IMR-90 (cell line): Measurements from ENCODE around the gene RTL9. TPM values are rescaled to one million over a fixed set of nuclear protein-coding genes. Genes with fewer than 3 reads are reported as not detected.

Source experiments
- ATAC-seq: fragments of 200-7000 bp; cut with Tn5 transposase; 2 replicates; pipeline ENCODE4 v1.9.1; 2020; ENCODE audit warnings: low read depth, mild to moderate bottlenecking, moderate library complexity
- BruUV-seq: library from RNA; stranded (reverse); fragments of 400-500 nt; replicated peaks from 2 replicates; lab custom pipeline; 2021; lab: Mats Ljungman, UMichigan
- CTCF ChIA-PET: fragments of 300-600 bp; formaldehyde crosslinking; extraction: SDS; loops from one replicate; lab custom pipeline; 2021; ENCODE audit warnings: antibody characterized with exemption; lab: Yijun Ruan, JAX
- POLR2A ChIA-PET: fragments of 300-600 bp; sonication (Branson Sonifier 250); formaldehyde crosslinking; loops from one replicate; lab custom pipeline; 2022; ENCODE audit warnings: antibody characterized with exemption; ENCODE audit not compliant: unreplicated experiment; lab: Charles Lee
- DNase-seq: peaks from one replicate; pipeline ENCODE4 v3.0.0; 2013
- H2AFZ ChIP-seq: replicated peaks from 2 replicates; pipeline ENCODE3; 2013; ENCODE audit warnings: low read length, mild to moderate bottlenecking; ENCODE audit not compliant: poor library complexity
- H2AK5ac ChIP-seq: 2 replicates; pipeline ENCODE4 v1.6.1; 2013; ENCODE audit warnings: low read depth, low read length, inconsistent platforms
- H2AK9ac ChIP-seq: replicated peaks from 2 replicates; pipeline ENCODE3; 2013; ENCODE audit warnings: mild to moderate bottlenecking, low read depth, low read length, moderate library complexity; ENCODE audit not compliant: poor library complexity
- H2BK120ac ChIP-seq: 2 replicates; pipeline ENCODE4 v1.6.1; 2013; ENCODE audit warnings: low read depth, low read length, inconsistent platforms
- H2BK15ac ChIP-seq: 3 replicates; pipeline ENCODE4 v1.6.1; 2013; ENCODE audit warnings: low read depth, low read length, inconsistent platforms
- H2BK20ac ChIP-seq: 2 replicates; pipeline ENCODE4 v1.6.1; 2013; ENCODE audit warnings: low read depth, mild to moderate bottlenecking, inconsistent platforms, low read length, moderate library complexity
- H2BK5ac ChIP-seq: 2 replicates; pipeline ENCODE4 v1.6.1; 2013; ENCODE audit warnings: mild to moderate bottlenecking, low read depth, low read length, inconsistent platforms; ENCODE audit not compliant: poor library complexity, severe bottlenecking
- H3K14ac ChIP-seq: replicated peaks from 2 replicates; pipeline ENCODE4 v1.6.1; 2013; ENCODE audit warnings: low read depth, low read length, inconsistent platforms
- H3K18ac ChIP-seq: 2 replicates; pipeline ENCODE4 v1.6.1; 2013; ENCODE audit warnings: low read depth, low read length, control low read depth
- H3K23ac ChIP-seq: 2 replicates; pipeline ENCODE4 v1.6.1; 2013; ENCODE audit warnings: low read depth, low read length, inconsistent platforms
- H3K27ac ChIP-seq: 2 replicates; pipeline ENCODE4 v1.5.1; 2013; ENCODE audit warnings: mild to moderate bottlenecking, control low read depth, low read length; ENCODE audit not compliant: insufficient read depth
- H3K27me3 ChIP-seq: 2 replicates; pipeline ENCODE4 v1.6.1; 2013; ENCODE audit warnings: low read length; ENCODE audit not compliant: control insufficient read depth, insufficient read depth
- H3K36me3 ChIP-seq: 2 replicates; pipeline ENCODE4 v1.6.1; 2013; ENCODE audit warnings: low read length, mixed read lengths; ENCODE audit not compliant: control insufficient read depth, insufficient read depth
- H3K4ac ChIP-seq: 2 replicates; pipeline ENCODE4 v1.6.1; 2013; ENCODE audit warnings: low read depth, low read length, inconsistent platforms
- H3K4me1 ChIP-seq: 2 replicates; pipeline ENCODE4 v1.6.1; 2013; ENCODE audit warnings: low read length, mixed read lengths; ENCODE audit not compliant: control insufficient read depth, insufficient read depth
- H3K4me2 ChIP-seq: 2 replicates; pipeline ENCODE4 v1.6.1; 2013; ENCODE audit warnings: low read depth, mild to moderate bottlenecking, control low read depth, low read length, moderate library complexity
- H3K4me3 ChIP-seq: 2 replicates; pipeline ENCODE4 v1.5.1; 2013; ENCODE audit warnings: low read depth, mild to moderate bottlenecking, control low read depth, low read length, moderate library complexity; ENCODE audit not compliant: insufficient read depth
- H3K56ac ChIP-seq: 2 replicates; pipeline ENCODE4 v1.6.1; 2013; ENCODE audit warnings: low read length, inconsistent platforms; ENCODE audit not compliant: insufficient read depth; ENCODE audit errors: extremely low read depth
- H3K79me1 ChIP-seq, 2 experiments: 2 replicates each; pipeline ENCODE4 v1.6.1; 2013; ENCODE audit warnings: low read length in 2 of 2, inconsistent platforms in 1 of 2, low read depth in 1 of 2
- H3K9ac ChIP-seq: 2 replicates; pipeline ENCODE4 v1.6.1; 2013; ENCODE audit warnings: low read depth, low read length, control low read depth
- H3K9me1 ChIP-seq: 2 replicates; pipeline ENCODE4 v1.6.1; 2013; ENCODE audit warnings: low read length, inconsistent platforms; ENCODE audit not compliant: insufficient read depth
- H3K9me3 ChIP-seq: 2 replicates; pipeline ENCODE4 v1.6.1; 2013; ENCODE audit warnings: low read length; ENCODE audit not compliant: control insufficient read depth, insufficient read depth
- H4K20me1 ChIP-seq: 2 replicates; pipeline ENCODE4 v1.6.1; 2013; ENCODE audit warnings: low read length, inconsistent platforms; ENCODE audit not compliant: insufficient read depth
- H4K5ac ChIP-seq: 2 replicates; pipeline ENCODE4 v1.6.1; 2013; ENCODE audit warnings: mild to moderate bottlenecking, low read depth, low read length, control low read depth
- H4K8ac ChIP-seq, 2 experiments: 2 replicates each; pipeline ENCODE4 v1.6.1; 2013; ENCODE audit warnings: low read depth in 2 of 2, low read length in 2 of 2, control low read depth in 1 of 2, inconsistent platforms in 1 of 2
- H4K91ac ChIP-seq: 2 replicates; pipeline ENCODE4 v1.6.1; 2013; ENCODE audit warnings: low read depth, low read length, inconsistent platforms; ENCODE audit not compliant: insufficient read depth
- BHLHE40 ChIP-seq: fragments of 150-350 bp; IDR thresholded peaks from 2 replicates; pipeline ENCODE4 v1.6.1; 2016; ENCODE audit warnings: mild to moderate bottlenecking, low read depth, low read length
- CEBPB ChIP-seq: IDR thresholded peaks from 2 replicates; pipeline ENCODE4 v1.6.1; 2012; ENCODE audit warnings: low read depth, low read length, improper control_type of control experiment
- CHD1 ChIP-seq: IDR thresholded peaks from 2 replicates; pipeline ENCODE4 v1.6.1; 2012; ENCODE audit warnings: low read depth, low read length, improper control_type of control experiment
- CTCF ChIP-seq: conservative IDR thresholded peaks from 2 replicates; pipeline ENCODE4 v1.5.1; 2012; ENCODE audit warnings: mild to moderate bottlenecking, low read depth, low read length, improper control_type of control experiment
- ELK1 ChIP-seq: fragments of 150-350 bp; IDR thresholded peaks from 2 replicates; pipeline ENCODE4 v1.6.1; 2016; ENCODE audit warnings: low read depth, mild to moderate bottlenecking, low read length, moderate library complexity, borderline replicate concordance
- FOS ChIP-seq: fragments of 150-350 bp; IDR thresholded peaks from 2 replicates; pipeline ENCODE4 v1.6.1; 2016; ENCODE audit warnings: low read depth, low read length
- MAFK ChIP-seq: IDR thresholded peaks from 2 replicates; pipeline ENCODE4 v1.6.1; 2012; ENCODE audit warnings: low read depth, low read length, improper control_type of control experiment
- MAZ ChIP-seq: IDR thresholded peaks from 2 replicates; pipeline ENCODE4 v1.6.1; 2012; ENCODE audit warnings: low read depth, mild to moderate bottlenecking, low read length, improper control_type of control experiment, moderate library complexity, borderline replicate concordance
- MXI1 ChIP-seq: IDR thresholded peaks from 2 replicates; pipeline ENCODE4 v1.6.1; 2012; ENCODE audit warnings: low read depth, mild to moderate bottlenecking, low read length, moderate library complexity, borderline replicate concordance
- NFE2L2 ChIP-seq: fragments of 150-350 bp; IDR thresholded peaks from 2 replicates; pipeline ENCODE4 v1.6.1; 2016; ENCODE audit warnings: low read depth, mild to moderate bottlenecking, low read length
- POLR2A ChIP-seq: IDR thresholded peaks from 2 replicates; pipeline ENCODE4 v1.6.1; 2012; ENCODE audit warnings: mild to moderate bottlenecking, low read depth, low read length
- RAD21 ChIP-seq: IDR thresholded peaks from 2 replicates; pipeline ENCODE4 v1.6.1; 2012; ENCODE audit warnings: low read length, improper control_type of control experiment
- RCOR1 ChIP-seq: IDR thresholded peaks from 2 replicates; pipeline ENCODE4 v1.6.1; 2012; ENCODE audit warnings: mild to moderate bottlenecking, low read length, improper control_type of control experiment; ENCODE audit not compliant: insufficient replicate concordance
- RFX5 ChIP-seq: IDR thresholded peaks from 2 replicates; pipeline ENCODE4 v1.8.0; 2012; ENCODE audit warnings: low read depth, mild to moderate bottlenecking, low read length, moderate library complexity
- SMC3 ChIP-seq: fragments of 150-350 bp; IDR thresholded peaks from 2 replicates; pipeline ENCODE4 v1.6.1; 2016; ENCODE audit warnings: low read depth, mild to moderate bottlenecking, antibody characterized with exemption, low read length, moderate library complexity
- USF2 ChIP-seq: fragments of 150-350 bp; IDR thresholded peaks from 2 replicates; pipeline ENCODE4 v1.6.1; 2017; ENCODE audit warnings: mild to moderate bottlenecking, antibody characterized with exemption, low read length, low read depth
- WGBS, 2 experiments: methylation state at CpG; one replicate each; pipeline versions ENCODE4 v1.1.5 to v1.1.7; 2013; ENCODE audit warnings: missing lambda C conversion rate in 2 of 2; ENCODE audit not compliant: insufficient read length in 1 of 2; ENCODE audit errors: extremely low coverage in 2 of 2; 5-methylcytosine and 5-hydroxymethylcytosine counted together
- dilution Hi-C: fragments of 300-500 bp; cut with HindIII; formaldehyde crosslinking; loops from one replicate; pipeline ENCODE4 v1.14.3; 2018; ENCODE audit warnings: low sequenced_read_pairs; ENCODE audit not compliant: unreplicated experiment
- in situ Hi-C: fragments of 300-500 bp; cut with MboI; formaldehyde crosslinking; loops from 3 replicates; pipeline ENCODE4 v1.14.3; 2019; ENCODE audit warnings: low sequenced_read_pairs, inconsistent platforms, mixed read lengths
- intact Hi-C: fragments of 100-400 bp; cut with micrococcal nuclease; formaldehyde crosslinking; loops from 2 replicates; pipeline ENCODE4 v1.10.0; 2022
- polyA plus RNA-seq, 3 experiments: library from polyadenylated mRNA; depleted of rRNA; stranded (reverse); fragments of >200 nt; gene quantifications; 2 replicates each; pipeline ENCODE4 v1.2.3, GENCODE V29; 2012; ENCODE audit warnings: low replicate concordance in 1 of 3
- total RNA-seq: library from RNA; depleted of rRNA; stranded (reverse); fragments of >200 nt; gene quantifications from 2 replicates; pipeline ENCODE4 v1.2.3, GENCODE V29; 2012

RTL9 gene
- total and polyA plus RNA-seq, 2 of the 4 experiments (the other 2 are of a cell fraction), result 0.26 to 0.90 TPM

- Histone ChIP-seq H3K56ac (no peak overlapping the region), H2BK20ac (no peak overlapping the region), H4K8ac (no peak overlapping the region), H2BK5ac (no peak overlapping the region), H3K18ac (no peak overlapping the region), H2AK5ac (no peak overlapping the region), H3K4me2 (no peak overlapping the region), H3K4me3 (no peak overlapping the region), H2AK9ac (no peak overlapping the region), H3K27me3 (peaks cover 2% of the 10 kb centered on the region; the same call in 1 of the 2 replicates), H3K4ac (no peak overlapping the region), H3K23ac (no peak overlapping the region), H3K14ac (no peak overlapping the region), H4K20me1 (no peaks in the 10 kb centered on the region), H3K9me1 (no peaks in the 10 kb centered on the region), H2AFZ (no peak overlapping the region), H4K91ac (no peak overlapping the region), H3K27ac (no peak overlapping the region), H3K9me3 (no peaks in the 10 kb centered on the region), H4K5ac (no peak overlapping the region), H3K36me3 (no peaks in the 10 kb centered on the region), H3K9ac (no peak overlapping the region), H3K4me1 (0 out of 2 replicates have a peak, but pooled peaks cover 3% of the 10 kb centered on the region), H3K79me1 (no peaks in the 10 kb centered on the region), H2BK15ac (no peak overlapping the region), H2BK120ac (no peak overlapping the region)
- CTCF ChIA-PET, result no interaction called here
- no peak for ATAC-seq
- POLR2A ChIA-PET, result no interaction called here
- DNase-seq, result no peak
- intact Hi-C loops, result no loop called here
- dilution Hi-C loops, result no loop called here
- BruUV-seq, result no TSS peak
- no peak for TF ChIP-seq POLR2A
- no peak for TF ChIP-seq MXI1
- no peak for TF ChIP-seq USF2
- no peak for TF ChIP-seq SMC3
- TF ChIP-seq CHD1, result no peak
- TF ChIP-seq CTCF, result no peak
- TF ChIP-seq RCOR1, result no peak
- no peak for TF ChIP-seq RAD21
- TF ChIP-seq MAZ, result no peak
- TF ChIP-seq RFX5, result no peak
- no peak for TF ChIP-seq NFE2L2
- no peak for TF ChIP-seq CEBPB
- TF ChIP-seq BHLHE40, result no peak
- TF ChIP-seq MAFK, result no peak
- no peak for TF ChIP-seq FOS
- TF ChIP-seq ELK1, result no peak
- in situ Hi-C loops, result no loop called here
- WGBS, 2 experiments, result no CpG with 5 or more reads among the region's 4 CpGs
Measured at GRCh38 chrX:110338935-110339334, 19.7 kb upstream of the RTL9 start.
